ENCODE data around the gene LRTM2. TPM values are rescaled to one million over a fixed set of nuclear protein-coding genes. Genes with fewer than 3 reads are reported as not detected.

Gene LRTM2
- total RNA-seq, 2 donors from 2014 or later = not detected

DNA sequence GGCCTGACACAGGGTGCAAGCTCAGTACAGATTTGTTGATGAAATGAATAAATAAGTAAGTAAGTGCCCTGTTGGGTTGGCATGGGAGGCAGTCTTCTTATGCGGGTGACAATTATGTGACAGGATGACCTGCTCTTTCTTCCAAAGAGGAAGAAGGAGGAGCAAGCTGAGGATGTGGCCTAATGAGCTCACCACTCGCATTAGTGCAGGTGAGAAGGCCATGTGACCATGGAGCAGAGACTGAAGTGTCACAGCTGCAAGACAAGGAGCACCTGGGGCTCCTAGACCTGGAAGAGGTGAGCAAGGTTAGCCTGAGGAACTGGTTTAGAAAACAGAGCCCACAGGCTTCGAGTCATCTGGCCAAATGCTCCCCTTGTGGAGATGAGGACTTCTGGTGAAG is 34.9 kb downstream of the LRTM2 start:
- no peak overlapping the region for H3K27ac Mint-ChIP-seq
- DNase-seq (ENCODE audit: low spot score) = no peak
- ATAC-seq = no peak
- H3K9me3 Mint-ChIP-seq = no peaks in the 10 kb centered on the region
- no peaks in the 10 kb centered on the region for H3K36me3 Mint-ChIP-seq
- no peak overlapping the region for H3K4me3 Mint-ChIP-seq
- H3K27me3 Mint-ChIP-seq = peaks cover 2 to 8% of the 10 kb centered on the region in 2 donors
- H3K4me1 Mint-ChIP-seq (ENCODE audit: low read depth in 2 of 2) = no peaks in the 10 kb centered on the region

DNA sequence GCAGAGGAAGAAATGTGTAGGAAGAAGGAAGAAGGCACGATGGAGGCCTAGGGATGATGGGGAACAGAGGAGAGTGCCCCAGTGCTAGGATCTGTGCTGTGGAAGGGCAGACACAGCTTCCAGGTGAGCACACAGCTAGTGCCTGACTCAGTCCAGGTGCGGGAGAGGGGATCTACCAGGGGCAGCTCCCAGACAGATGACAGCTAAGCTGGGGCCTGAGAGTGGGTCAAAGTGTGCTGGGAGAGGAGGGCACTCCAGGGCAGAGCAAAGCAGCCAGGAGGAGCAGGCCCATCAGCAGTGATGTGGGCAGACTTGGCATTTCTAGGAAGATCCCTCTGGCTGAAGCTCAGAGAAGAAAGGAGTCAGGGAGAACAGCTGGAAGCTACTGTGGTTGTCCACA is 36.7 kb downstream of the LRTM2 start:
- no peaks in the 10 kb centered on the region for H3K36me3 Mint-ChIP-seq
- ATAC-seq (no peak), DNase-seq (ENCODE audit: low spot score) (no peak)
- H3K27ac Mint-ChIP-seq = no peak overlapping the region
- peaks cover 4 to 12% of the 10 kb centered on the region in 2 donors for H3K27me3 Mint-ChIP-seq
- H3K4me1 Mint-ChIP-seq (ENCODE audit: low read depth in 2 of 2) = no peaks in the 10 kb centered on the region
- no peaks in the 10 kb centered on the region for H3K9me3 Mint-ChIP-seq
- H3K4me3 Mint-ChIP-seq = no peak overlapping the region

DNA sequence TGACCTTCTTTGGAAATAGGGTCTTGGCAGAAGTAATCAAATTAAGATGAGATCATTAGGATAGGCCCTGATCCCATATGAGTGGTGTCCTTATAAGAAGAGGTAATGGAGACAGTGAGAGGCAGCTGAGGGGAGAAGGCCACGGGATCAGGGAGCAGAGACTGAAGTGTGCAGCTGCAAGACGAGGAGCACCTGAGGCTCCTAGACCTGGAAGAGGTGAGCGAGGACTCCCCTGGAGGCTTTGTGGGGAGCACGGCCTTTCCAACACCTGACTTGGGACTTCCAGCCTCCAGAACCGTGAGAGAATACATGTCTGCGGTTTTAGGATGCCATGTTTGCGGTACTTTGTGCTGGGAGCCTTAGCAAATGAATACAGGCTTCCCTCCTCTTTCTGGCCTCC is 37.5 kb downstream of the LRTM2 start:
- ATAC-seq (no peak), DNase-seq (ENCODE audit: low spot score) (no peak)
- no peak overlapping the region for H3K4me3 Mint-ChIP-seq
- no peak overlapping the region for H3K27ac Mint-ChIP-seq
- H3K27me3 Mint-ChIP-seq = peaks cover 5 to 12% of the 10 kb centered on the region in 2 donors
- no peaks in the 10 kb centered on the region for H3K36me3 Mint-ChIP-seq
- no peaks in the 10 kb centered on the region for H3K4me1 Mint-ChIP-seq (ENCODE audit: low read depth in 2 of 2)
- H3K9me3 Mint-ChIP-seq = no peaks in the 10 kb centered on the region

DNA sequence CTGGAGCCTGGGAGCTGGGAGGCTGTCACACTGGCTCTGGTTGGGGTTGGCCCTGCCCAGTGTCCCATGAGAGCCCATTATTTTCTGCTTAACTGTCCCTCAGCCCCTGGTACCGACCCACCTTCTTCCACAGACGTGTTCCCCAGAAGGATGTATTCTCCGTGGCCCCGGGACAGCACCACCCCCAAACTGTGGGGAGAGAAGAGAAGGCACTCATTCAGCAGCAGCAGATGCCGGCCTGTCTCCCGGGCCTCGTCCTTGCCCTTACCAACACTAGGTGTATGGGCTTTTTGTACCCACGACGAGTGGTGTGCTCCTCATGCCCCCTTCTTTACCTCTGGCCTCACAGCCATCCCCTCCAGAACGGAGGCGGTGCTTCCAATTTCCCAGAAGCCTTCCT is 38.1 kb downstream of the LRTM2 start:
- H3K36me3 Mint-ChIP-seq = no peaks in the 10 kb centered on the region
- DNase-seq (ENCODE audit: low spot score) = no peak
- no peaks in the 10 kb centered on the region for H3K4me1 Mint-ChIP-seq (ENCODE audit: low read depth in 2 of 2)
- no peaks in the 10 kb centered on the region for H3K9me3 Mint-ChIP-seq
- ATAC-seq = no peak
- H3K4me3 Mint-ChIP-seq = no peak overlapping the region
- peaks cover 5 to 12% of the 10 kb centered on the region in 2 donors for H3K27me3 Mint-ChIP-seq
- no peak overlapping the region for H3K27ac Mint-ChIP-seq

DNA sequence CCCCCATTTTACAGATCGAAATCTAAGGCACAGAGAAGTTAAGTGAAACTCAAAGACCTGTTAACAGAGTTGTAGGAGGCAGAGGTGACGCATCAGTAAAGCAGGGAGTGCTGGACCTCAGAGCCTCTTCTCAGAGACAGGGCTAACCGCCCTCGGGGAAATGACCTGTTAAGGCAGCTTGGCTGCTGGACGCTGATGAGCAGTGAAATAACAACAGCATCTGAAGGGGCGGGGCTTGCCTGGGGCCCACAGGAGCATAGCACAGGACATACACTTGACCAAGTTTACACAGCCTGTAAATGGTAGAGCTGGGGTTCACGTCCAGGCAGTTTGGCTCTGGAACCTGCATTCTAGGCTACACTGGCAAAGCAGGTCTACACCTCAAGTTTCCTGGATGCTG is 39.3 kb downstream of the LRTM2 start:
- no peaks in the 10 kb centered on the region for H3K36me3 Mint-ChIP-seq
- DNase-seq (ENCODE audit: low spot score) = no peak
- H3K27me3 Mint-ChIP-seq = peaks cover 5 to 12% of the 10 kb centered on the region in 2 donors
- ATAC-seq = no peak
- H3K27ac Mint-ChIP-seq = no peak overlapping the region
- H3K4me1 Mint-ChIP-seq (ENCODE audit: low read depth in 2 of 2) = no peaks in the 10 kb centered on the region
- H3K9me3 Mint-ChIP-seq = no peaks in the 10 kb centered on the region
- no peak overlapping the region for H3K4me3 Mint-ChIP-seq

DNA sequence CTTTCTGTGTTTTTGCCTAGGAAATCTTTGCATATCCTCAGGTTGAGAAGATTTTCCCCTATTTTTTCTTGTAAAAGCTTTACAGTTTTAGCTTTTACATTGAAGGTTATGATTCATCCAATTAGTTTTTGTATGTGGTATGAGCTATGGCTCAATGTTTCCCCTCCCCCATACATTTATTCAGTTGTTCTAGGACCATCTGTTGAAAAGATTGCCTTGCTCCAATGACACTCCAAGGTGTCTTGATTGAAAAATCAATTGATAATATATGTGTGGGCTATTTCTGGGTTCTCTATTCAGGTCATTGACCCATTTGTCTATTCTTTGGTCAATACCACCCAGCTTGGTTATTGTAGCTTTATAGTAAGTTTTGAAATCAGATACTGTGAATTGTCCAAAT is 42.6 kb downstream of the LRTM2 start:
- no peak overlapping the region for H3K27ac Mint-ChIP-seq
- DNase-seq (ENCODE audit: low spot score) (no peak), ATAC-seq (no peak)
- no peaks in the 10 kb centered on the region for H3K4me1 Mint-ChIP-seq (ENCODE audit: low read depth in 2 of 2)
- no peaks in the 10 kb centered on the region for H3K9me3 Mint-ChIP-seq
- H3K4me3 Mint-ChIP-seq = no peak overlapping the region
- no peaks in the 10 kb centered on the region for H3K36me3 Mint-ChIP-seq
- H3K27me3 Mint-ChIP-seq = peaks cover 27% of the 10 kb centered on the region in 2 donors

DNA sequence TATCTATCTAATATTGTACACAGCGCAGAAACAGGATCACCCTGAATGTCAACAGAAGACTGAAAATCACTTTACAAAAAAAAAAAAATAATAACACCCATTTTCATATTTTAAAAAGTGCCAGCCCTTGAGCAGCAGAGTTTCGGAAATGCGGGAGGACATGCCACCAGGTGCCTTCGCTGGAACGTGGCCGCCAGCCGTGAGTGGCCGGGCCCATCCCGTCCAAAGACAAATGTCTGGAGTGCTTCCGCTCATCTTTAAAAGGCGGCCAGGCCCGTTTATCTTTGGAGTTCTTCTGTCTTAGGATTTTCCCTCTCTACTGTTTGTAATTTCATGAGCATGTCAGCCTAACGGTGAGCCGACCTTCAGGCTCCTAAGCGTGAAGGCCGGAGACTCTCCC is 43.5 kb downstream of the LRTM2 start:
- Mint-ChIP-seq H3K27me3 (peaks cover 27 to 34% of the 10 kb centered on the region in 2 donors), H3K27ac (no peak overlapping the region), H3K9me3 (no peaks in the 10 kb centered on the region), H3K4me1 (ENCODE audit: low read depth in 2 of 2) (no peaks in the 10 kb centered on the region), H3K4me3 (no peak overlapping the region), H3K36me3 (no peaks in the 10 kb centered on the region)
- ATAC-seq (no peak), DNase-seq (ENCODE audit: low spot score) (no peak)

DNA sequence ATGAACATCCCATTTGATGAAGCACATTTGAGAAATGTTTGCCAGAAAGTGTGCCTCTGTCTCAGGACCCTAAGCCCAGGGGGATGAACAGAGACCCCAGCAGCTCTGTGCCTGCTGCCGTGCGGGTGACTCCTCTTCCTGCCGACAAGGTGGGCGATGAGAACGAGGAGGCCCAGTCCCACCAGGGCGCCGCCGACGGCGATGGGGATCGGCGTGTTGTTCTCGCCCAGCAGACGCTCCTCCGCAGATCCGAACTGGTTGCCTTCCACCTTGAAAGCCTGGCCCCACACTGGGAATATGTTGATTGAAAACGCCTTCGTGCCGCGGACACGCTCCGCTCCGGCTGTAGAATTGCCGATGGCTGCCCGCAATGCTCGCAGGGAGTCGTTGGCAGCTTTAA is 44.1 kb downstream of the LRTM2 start:
- no peak overlapping the region for H3K4me3 Mint-ChIP-seq
- no peaks in the 10 kb centered on the region for H3K9me3 Mint-ChIP-seq
- H3K27ac Mint-ChIP-seq = no peak overlapping the region
- ATAC-seq = no peak
- H3K36me3 Mint-ChIP-seq = no peaks in the 10 kb centered on the region
- peaks cover 27 to 34% of the 10 kb centered on the region in 2 donors for H3K27me3 Mint-ChIP-seq
- H3K4me1 Mint-ChIP-seq (ENCODE audit: low read depth in 2 of 2) = no peaks in the 10 kb centered on the region
- no peak for DNase-seq (ENCODE audit: low spot score)

DNA sequence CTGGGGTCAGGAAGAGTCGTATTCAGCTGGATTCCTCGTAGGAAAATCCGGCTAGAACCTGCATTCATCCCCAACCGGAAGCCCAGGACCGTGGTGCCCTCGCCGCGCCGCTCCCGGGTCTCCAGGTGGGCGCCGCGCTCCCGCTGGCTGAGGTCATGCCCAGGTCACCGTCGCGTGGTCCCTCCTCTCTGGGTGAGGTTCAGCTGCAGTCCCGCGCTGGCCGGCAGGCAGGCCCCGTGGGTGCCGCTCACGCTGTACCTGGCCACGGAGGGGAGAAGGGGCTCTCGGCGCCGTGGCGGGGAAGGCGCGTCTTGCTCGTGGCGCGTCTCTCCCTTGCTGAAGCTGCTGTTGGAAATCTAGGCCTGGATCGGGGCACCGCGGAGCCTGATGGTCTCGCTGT is 44.5 kb downstream of the LRTM2 start:
- H3K9me3 Mint-ChIP-seq = no peaks in the 10 kb centered on the region
- no peak for DNase-seq (ENCODE audit: low spot score)
- no peak overlapping the region for H3K27ac Mint-ChIP-seq

DNA sequence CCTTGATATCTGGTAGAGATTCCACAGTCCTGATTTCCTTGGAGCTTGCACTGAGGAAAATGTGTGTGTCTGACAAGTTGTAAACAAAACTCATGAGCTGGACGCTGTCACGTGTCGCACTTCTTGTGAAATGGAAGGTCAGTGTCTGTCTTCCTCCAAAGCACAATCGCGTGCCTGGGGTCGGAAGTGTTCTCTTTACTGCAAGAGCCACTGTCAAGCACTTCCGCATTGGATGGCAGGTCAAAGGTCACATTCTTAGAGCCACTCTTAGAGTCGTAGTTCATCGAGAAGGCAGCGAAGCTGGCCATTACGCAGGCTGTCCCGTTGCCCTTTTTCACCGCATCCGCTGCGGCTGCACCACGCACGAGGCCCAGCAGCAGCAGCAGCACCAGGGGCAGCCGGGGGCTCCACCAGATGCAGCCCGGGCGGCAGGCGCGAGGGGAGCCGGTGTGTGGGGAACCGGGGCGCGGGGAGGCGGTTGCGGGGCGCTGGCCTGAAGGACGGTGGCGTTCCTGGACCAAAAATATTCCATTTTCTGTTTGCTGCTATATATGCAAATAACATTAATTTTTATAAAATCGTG is 45.0 kb downstream of the LRTM2 start:
- Mint-ChIP-seq H3K4me1 (ENCODE audit: low read depth in 2 of 2) (no peaks in the 10 kb centered on the region), H3K27ac (no peak overlapping the region), H3K9me3 (no peaks in the 10 kb centered on the region), H3K36me3 (no peaks in the 10 kb centered on the region), H3K4me3 (no peak overlapping the region), H3K27me3 (peaks cover 31 to 34% of the 10 kb centered on the region in 2 donors)
- no peak for DNase-seq (ENCODE audit: low spot score)
- ATAC-seq = no peak

More for the DNA sequence above, 44.5 kb downstream of the LRTM2 start:
- no peaks in the 10 kb centered on the region for H3K36me3 Mint-ChIP-seq
- no peak for ATAC-seq
- H3K27me3 Mint-ChIP-seq = peaks cover 29 to 34% of the 10 kb centered on the region in 2 donors
- H3K4me3 Mint-ChIP-seq = no peak overlapping the region
- no peaks in the 10 kb centered on the region for H3K4me1 Mint-ChIP-seq (ENCODE audit: low read depth in 2 of 2)

DNA sequence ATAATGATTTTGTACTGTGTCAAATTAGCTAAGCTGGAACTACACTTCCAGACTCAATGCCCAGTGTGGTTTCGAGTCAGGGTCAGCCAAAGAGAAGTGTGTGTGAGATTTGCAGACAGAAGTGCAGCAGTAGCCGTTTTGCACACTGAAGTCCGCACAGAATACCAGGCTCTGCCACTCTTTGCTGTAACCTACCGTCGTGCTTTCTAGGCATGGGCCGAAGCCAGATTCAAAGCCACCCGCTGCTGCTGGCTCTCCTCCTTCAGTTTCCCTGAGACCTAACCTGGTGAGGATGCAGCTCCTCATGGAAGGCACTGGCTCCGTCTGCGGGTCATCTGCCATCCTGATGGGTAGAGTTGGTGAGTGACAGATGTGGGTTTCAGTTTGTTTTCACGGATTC is 48.8 kb downstream of the LRTM2 start:
- H3K27me3 Mint-ChIP-seq = peaks cover 23 to 29% of the 10 kb centered on the region in 2 donors
- peaks cover 6% of the 10 kb centered on the region for H3K9me3 Mint-ChIP-seq
- no peak overlapping the region for H3K4me3 Mint-ChIP-seq
- H3K36me3 Mint-ChIP-seq = no peaks in the 10 kb centered on the region
- DNase-seq (ENCODE audit: low spot score) = no peak
- no peak for ATAC-seq
- no peak overlapping the region for H3K27ac Mint-ChIP-seq
- no peaks in the 10 kb centered on the region for H3K4me1 Mint-ChIP-seq (ENCODE audit: low read depth in 2 of 2)

DNA sequence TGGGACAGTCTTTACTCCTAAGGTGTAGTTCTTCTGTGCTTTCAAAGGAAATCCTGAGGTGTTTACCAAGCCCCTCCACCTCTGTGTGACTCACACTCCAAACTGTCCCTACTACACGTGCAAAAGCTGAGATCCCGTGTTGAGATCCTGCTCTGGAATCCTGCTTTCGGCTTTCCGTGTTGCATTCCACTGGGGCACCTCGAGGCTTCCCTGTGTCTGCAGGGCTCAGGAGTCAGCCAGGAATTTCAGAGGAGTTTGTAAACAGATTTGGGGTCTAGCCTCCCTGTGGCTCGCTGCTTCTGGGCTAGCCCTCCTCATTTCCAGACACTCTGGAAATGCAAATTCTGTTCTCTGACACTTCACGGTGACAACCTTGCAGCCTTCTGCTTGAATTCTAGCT is 49.7 kb downstream of the LRTM2 start:
- Mint-ChIP-seq H3K27ac (no peak overlapping the region), H3K27me3 (peaks cover 26 to 29% of the 10 kb centered on the region in 2 donors), H3K9me3 (peaks cover 6% of the 10 kb centered on the region), H3K4me3 (no peak overlapping the region), H3K4me1 (ENCODE audit: low read depth in 2 of 2) (no peaks in the 10 kb centered on the region), H3K36me3 (no peaks in the 10 kb centered on the region)
- ATAC-seq (no peak), DNase-seq (ENCODE audit: low spot score) (no peak)

DNA sequence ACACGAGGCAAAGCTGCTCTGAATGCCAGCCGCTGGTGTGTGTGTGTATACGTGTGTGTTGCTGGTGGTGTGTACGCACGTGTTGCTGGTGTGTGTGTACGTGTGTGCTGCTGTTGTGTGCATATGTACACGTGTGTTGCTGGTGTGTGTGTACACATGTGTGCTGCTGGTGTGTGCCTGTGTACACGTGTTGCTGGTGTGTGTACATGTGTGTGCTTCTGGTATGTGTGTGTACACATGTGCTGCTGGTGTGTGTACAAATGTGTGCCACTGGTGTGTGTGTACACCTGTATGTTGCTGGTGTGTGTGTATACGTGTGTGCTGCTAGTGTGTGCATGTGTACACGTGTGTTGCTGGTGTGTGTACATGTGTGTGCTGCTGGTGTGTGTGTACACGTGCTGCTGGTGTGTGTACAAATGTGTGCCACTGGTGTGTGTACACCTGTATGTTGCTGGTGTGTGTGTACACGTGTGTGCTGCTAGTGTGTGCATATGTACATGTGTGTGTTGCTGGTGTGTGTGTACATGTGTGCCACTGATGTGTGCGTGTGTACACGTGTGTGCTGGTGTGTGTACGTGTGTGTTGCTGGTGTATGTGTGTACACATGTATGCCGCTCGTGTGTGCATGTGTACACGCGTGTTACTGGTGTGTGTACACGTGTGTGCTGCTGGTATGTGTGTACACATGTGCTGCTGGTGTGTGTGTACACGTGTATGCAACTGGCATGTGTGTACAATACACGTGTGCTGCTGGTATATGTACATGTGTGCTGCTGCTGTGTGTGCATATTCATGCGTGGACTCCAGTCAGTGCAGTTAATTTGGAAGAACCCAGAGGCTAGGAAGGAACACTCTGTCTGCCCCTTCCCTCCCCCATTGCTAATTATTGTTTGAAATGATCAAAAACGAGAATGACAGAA is 50.9 kb downstream of the LRTM2 start:
- Mint-ChIP-seq H3K27ac (no peak overlapping the region), H3K4me3 (no peak overlapping the region), H3K36me3 (no peaks in the 10 kb centered on the region), H3K9me3 (peaks cover 6% of the 10 kb centered on the region), H3K4me1 (ENCODE audit: low read depth in 2 of 2) (no peaks in the 10 kb centered on the region), H3K27me3 (peaks cover 22 to 28% of the 10 kb centered on the region in 2 donors)
- DNase-seq (ENCODE audit: low spot score) (no peak), ATAC-seq (peak; percentile 20 to 33)

DNA sequence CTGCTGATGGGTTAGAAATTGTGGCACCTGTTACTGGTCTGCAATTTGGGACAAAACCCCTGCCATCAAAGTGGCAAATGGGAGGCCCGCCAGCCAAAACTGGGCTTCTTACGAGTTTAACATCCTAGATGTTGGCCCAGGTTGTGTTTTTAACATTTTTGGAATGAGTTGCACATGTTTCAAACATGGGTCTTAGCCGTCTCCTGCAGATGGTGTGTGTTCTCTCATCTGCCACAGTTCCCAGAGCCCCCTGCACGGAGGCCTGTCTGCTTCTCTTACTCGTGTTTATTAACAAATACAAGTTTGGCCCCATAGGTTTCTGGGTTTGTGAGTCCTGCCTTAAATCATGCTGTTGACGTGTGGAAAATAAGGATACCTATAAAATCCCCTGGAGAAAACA is 51.6 kb downstream of the LRTM2 start:
- Mint-ChIP-seq H3K9me3 (peaks cover 6% of the 10 kb centered on the region), H3K4me1 (ENCODE audit: low read depth in 2 of 2) (no peaks in the 10 kb centered on the region), H3K27me3 (peaks cover 24 to 30% of the 10 kb centered on the region in 2 donors), H3K27ac (no peak overlapping the region), H3K4me3 (no peak overlapping the region), H3K36me3 (no peaks in the 10 kb centered on the region)
- no peak for ATAC-seq
- DNase-seq (ENCODE audit: low spot score) = no peak

All from natural killer cell treated with Interleukin-12 subunit alpha and Interleukin-12 subunit beta and Interleukin-15 and Interleukin-18, amount 100 ng/mL, for 72 hours (primary cell).